B cell (primary cell): ENCODE data around the gene PRSS38. TPM values are rescaled to one million over a fixed set of nuclear protein-coding genes. Genes with fewer than 3 reads are reported as not detected.

Source experiments
- ATAC-seq: fragments of 200-7000 bp; cut with Tn5 transposase; one replicate; pipeline ENCODE4 v1.10.0; 2021; ENCODE audit warnings: low read depth, mild to moderate bottlenecking, moderate number of reproducible peaks, moderate library complexity
- CTCF ChIA-PET: fragments of 350-600 bp; sonication (Branson Sonifier 250); formaldehyde crosslinking; loops from one replicate; lab custom pipeline; 2021; ENCODE audit warnings: antibody characterized with exemption, inconsistent platforms; lab: Charles Lee
- POLR2A ChIA-PET: fragments of 350-600 bp; sonication (Branson Sonifier 250); formaldehyde crosslinking; loops from one replicate; lab custom pipeline; 2021; ENCODE audit warnings: antibody characterized with exemption; lab: Charles Lee
- DNase-seq: peaks from one replicate; pipeline ENCODE4 v3.0.0; 2013
- H2AFZ ChIP-seq: 2 replicates; pipeline ENCODE4 v1.6.1; 2012; ENCODE audit warnings: mild to moderate bottlenecking, low read depth, low read length; ENCODE audit not compliant: insufficient read depth, poor library complexity, severe bottlenecking
- H3K27ac ChIP-seq, 2 donors: 1 replicate in 1 of 2; 2 replicates in 1 of 2; pipeline ENCODE4 v1.5.1; 2012 to 2013; ENCODE audit warnings: low read length in 2 of 2, mild to moderate bottlenecking in 2 of 2, moderate library complexity in 1 of 2
- H3K27me3 ChIP-seq, 4 experiments: fragments of 200-600 bp in 1 of 4; sonication (generic) in 1 of 4; replicated peaks in 1 of 4; 1 replicate in 2 of 4; 2 replicates in 2 of 4; pipeline versions ENCODE4 v1.6.1 to v1.7.0; 2013 to 2016; ENCODE audit warnings: low read length in 3 of 4, mild to moderate bottlenecking in 2 of 4, mixed read lengths in 1 of 4, moderate library complexity in 1 of 4; ENCODE audit not compliant: insufficient read depth in 4 of 4, control insufficient read depth in 3 of 4; ENCODE audit errors: control extremely low read depth in 1 of 4
- H3K36me3 ChIP-seq, 2 experiments: replicated peaks in 1 of 2; 1 replicate in 1 of 2; 2 replicates in 1 of 2; pipeline versions ENCODE4 v1.6.1 to v1.7.1; 2013; ENCODE audit warnings: low read length in 1 of 2; ENCODE audit not compliant: insufficient read depth in 2 of 2, control insufficient read depth in 1 of 2; ENCODE audit errors: control extremely low read depth in 1 of 2, extremely low read depth in 1 of 2
- H3K4me1 ChIP-seq, 2 donors: fragments of 200-600 bp in 1 of 2; sonication (generic) in 1 of 2; 1 replicate in 1 of 2; 2 replicates in 1 of 2; pipeline versions ENCODE4 v1.5.1 to v1.6.1; 2013 to 2017; ENCODE audit warnings: low read length in 2 of 2; ENCODE audit not compliant: control insufficient read depth in 2 of 2, insufficient read depth in 2 of 2
- H3K4me2 ChIP-seq: replicated peaks from 2 replicates; pipeline ENCODE3; 2012; ENCODE audit warnings: mild to moderate bottlenecking, low read depth, low read length; ENCODE audit not compliant: poor library complexity, severe bottlenecking
- H3K4me3 ChIP-seq, 5 experiments: fragments of 200-600 bp in 1 of 5; sonication (generic) in 1 of 5; 1 replicate in 3 of 5; 2 replicates in 2 of 5; pipeline versions ENCODE4 v1.5.1 to v1.7.0; 2011 to 2016; ENCODE audit warnings: low read length in 4 of 5, mild to moderate bottlenecking in 4 of 5, low read depth in 2 of 5, control low read depth in 1 of 5, moderate library complexity in 1 of 5; ENCODE audit not compliant: insufficient read depth in 1 of 5; ENCODE audit errors: control extremely low read depth in 1 of 5, extremely low read depth in 1 of 5
- H3K79me2 ChIP-seq: fragments of 200-600 bp; sonication (generic); one replicate; pipeline ENCODE4 v1.6.0; 2016; ENCODE audit warnings: low read length; ENCODE audit not compliant: control insufficient read depth, insufficient read depth
- H3K9ac ChIP-seq: fragments of 200-600 bp; sonication (generic); 2 replicates; pipeline ENCODE4 v1.6.1; 2017; ENCODE audit warnings: mild to moderate bottlenecking, low read length, moderate library complexity
- H3K9me3 ChIP-seq, 3 donors: one replicate each; pipeline versions ENCODE4 v1.6.1 to v1.7.1; 2013; ENCODE audit warnings: low read length in 2 of 3; ENCODE audit not compliant: control insufficient read depth in 2 of 3, insufficient read depth in 1 of 3; ENCODE audit errors: control extremely low read depth in 1 of 3
- H4K20me1 ChIP-seq: 2 replicates; pipeline ENCODE4 v1.6.0; 2012; ENCODE audit warnings: mild to moderate bottlenecking, low read length; ENCODE audit not compliant: insufficient read depth, control insufficient read depth, poor library complexity, severe bottlenecking
- H3K27ac Mint-ChIP-seq: one replicate; pipeline ENCODE4 v1.8.0; 2021; ENCODE audit warnings: mixed read lengths
- H3K27me3 Mint-ChIP-seq: one replicate; pipeline ENCODE4 v1.8.0; 2021; ENCODE audit warnings: mixed read lengths
- H3K4me1 Mint-ChIP-seq: one replicate; pipeline ENCODE4 v1.8.0; 2021; ENCODE audit warnings: mixed read lengths
- H3K4me3 Mint-ChIP-seq: one replicate; pipeline ENCODE4 v1.8.0; 2021; ENCODE audit warnings: mixed read lengths
- H3K9me3 Mint-ChIP-seq: one replicate; pipeline ENCODE4 v1.8.0; 2022; ENCODE audit warnings: mixed read lengths; ENCODE audit not compliant: insufficient read depth
- CTCF ChIP-seq: fragments of 200-600 bp; IDR thresholded peaks from one replicate; pipeline ENCODE4 v1.8.0; 2022; ENCODE audit warnings: antibody characterized with exemption, mild to moderate bottlenecking
- EZH2 ChIP-seq: IDR thresholded peaks from 2 replicates; pipeline ENCODE4 v1.6.1; 2012; ENCODE audit warnings: borderline replicate concordance, low read depth, mild to moderate bottlenecking, moderate library complexity, low read length; ENCODE audit not compliant: insufficient read depth, poor library complexity, severe bottlenecking
- WGBS: methylation state at CpG from one replicate; pipeline ENCODE4 v1.1.5; 2013; ENCODE audit warnings: missing lambda C conversion rate; ENCODE audit not compliant: insufficient coverage; 5-methylcytosine and 5-hydroxymethylcytosine counted together
- intact Hi-C: fragments of 100-400 bp; cut with micrococcal nuclease; formaldehyde crosslinking; loops from one replicate; pipeline ENCODE4 v1.10.0; 2022
- polyA plus RNA-seq: library from polyadenylated mRNA; depleted of rRNA; stranded (reverse); fragments of >200 nt; gene quantifications from 2 replicates; pipeline ENCODE4 v1.2.3, GENCODE V29; 2012
- total RNA-seq, 2 donors: library from RNA; stranded (reverse); fragments of 120-200 nt in 1 of 2; gene quantifications; 1 replicate in 1 of 2; 2 replicates in 1 of 2; pipeline versions ENCODE4 v1.2.3 to v1.2.4, GENCODE V29; 2013 to 2022

The PRSS38 gene
- total and polyA plus RNA-seq, 2 donors (not counting 1 experiment from before 2014, with no cell fraction given) = not detected

GRCh38 chr1:227803933-227804332 lies 11.5 kb upstream of the PRSS38 start:
- POLR2A ChIA-PET = no interaction called here

GRCh38 chr1:227805606-227806197 lies 9.8 kb upstream of the PRSS38 start:
- H2AFZ ChIP-seq = no peak overlapping the region
- H3K9ac ChIP-seq = no peak overlapping the region
- ATAC-seq = no peak
- Mint-ChIP-seq H3K4me3 (no peak overlapping the region), H3K9me3 (peaks cover 6% of the 10 kb centered on the region), H3K27me3 (peaks cover 58% of the 10 kb centered on the region), H3K4me1 (no peaks in the 10 kb centered on the region), H3K27ac (no peak overlapping the region)
- intact Hi-C loops = no loop called here
- no peak overlapping the region for H3K4me3 ChIP-seq
- no peak overlapping the region for H3K4me2 ChIP-seq
- CTCF ChIA-PET = no interaction called here
- H3K79me2 ChIP-seq = no peaks in the 10 kb centered on the region
- POLR2A ChIA-PET = no interaction called here
- TF ChIP-seq EZH2 = no peak
- TF ChIP-seq CTCF = no peak
- H3K27me3 ChIP-seq = peaks cover 0 to 10% (median 3%) of the 10 kb centered on the region in 4 experiments
- H3K27ac ChIP-seq = no peak overlapping the region
- H3K4me1 ChIP-seq = no peaks in the 10 kb centered on the region
- H4K20me1 ChIP-seq = no peaks in the 10 kb centered on the region
- H3K36me3 ChIP-seq = no peaks in the 10 kb centered on the region
- H3K9me3 ChIP-seq = peaks cover 0 to 4% (median 1%) of the 10 kb centered on the region in 3 donors
- DNase-seq = no peak
- 89% methylated on average over 5 of the region's 6 CpGs for WGBS

More at GRCh38 chr1:227803933-227804332, 11.5 kb upstream of the PRSS38 start:
- CTCF ChIA-PET = no interaction called here
- Mint-ChIP-seq H3K4me1 (no peaks in the 10 kb centered on the region), H3K27me3 (peaks cover 44% of the 10 kb centered on the region), H3K4me3 (no peak overlapping the region), H3K9me3 (peaks cover 4% of the 10 kb centered on the region), H3K27ac (no peak overlapping the region)
- DNase-seq = no peak
- no peak overlapping the region for H3K9ac ChIP-seq
- no peaks in the 10 kb centered on the region for H3K79me2 ChIP-seq
- intact Hi-C loops = no loop called here
- no peaks in the 10 kb centered on the region for H4K20me1 ChIP-seq
- no peak overlapping the region for H2AFZ ChIP-seq
- H3K36me3 ChIP-seq = no peaks in the 10 kb centered on the region
- H3K27ac ChIP-seq = no peak overlapping the region
- no peak for ATAC-seq
- H3K9me3 ChIP-seq = peaks cover 0 to 4% (median 1%) of the 10 kb centered on the region in 3 donors
- H3K4me1 ChIP-seq = no peaks in the 10 kb centered on the region
- H3K27me3 ChIP-seq = peaks cover 0 to 10% (median 3%) of the 10 kb centered on the region in 4 experiments
- no peak overlapping the region for H3K4me3 ChIP-seq
- TF ChIP-seq EZH2 = no peak
- no peak for TF ChIP-seq CTCF
- H3K4me2 ChIP-seq = no peak overlapping the region
